Measurements from ENCODE around the gene PAPSS2.
"Not testable (repeated sequence)": the region's sequence is repeated elsewhere in the genome, so short reads cannot be mapped to it uniquely, and the experiment has no call there.

Gene PAPSS2

DNA sequence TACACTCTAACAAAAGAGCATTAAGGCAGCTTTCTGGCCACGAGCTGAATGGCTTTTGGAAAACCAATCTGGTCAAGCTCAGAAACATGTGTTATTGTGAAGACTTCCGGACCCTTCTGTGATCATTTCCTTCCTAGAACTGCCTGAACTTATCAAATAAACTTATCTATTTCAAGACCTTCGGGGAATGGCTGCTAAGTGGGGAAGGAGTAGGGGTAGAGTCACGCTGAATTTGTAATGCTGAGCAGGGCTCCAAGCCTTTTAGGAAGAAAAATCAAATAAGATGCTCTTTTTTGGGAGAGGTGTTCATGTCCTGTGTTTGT is 56.6 kb downstream of the PAPSS2 start:
- H3K36me3 ChIP-seq (ENCODE audit: control insufficient read depth, insufficient read depth, low read length) = peaks cover 4% of the 10 kb centered on the region
- no peak overlapping the region for H3K9ac ChIP-seq (ENCODE audit: low read depth, low read length)
- no peaks in the 10 kb centered on the region for H3K9me3 ChIP-seq (ENCODE audit: control insufficient read depth, insufficient read depth, low read length)
- H3K4me3 ChIP-seq (ENCODE audit: low read depth, low read length) = no peak overlapping the region
- H3K4me1 ChIP-seq (ENCODE audit: control insufficient read depth, insufficient read depth, low read length) = no peaks in the 10 kb centered on the region
- H3K27me3 ChIP-seq (ENCODE audit: control insufficient read depth, insufficient read depth, low read length) = no peaks in the 10 kb centered on the region

- Histone ChIP-seq H3K36me3 (ENCODE audit: control insufficient read depth, insufficient read depth, low read length) (no peaks in the 10 kb centered on the region), H3K4me1 (ENCODE audit: control insufficient read depth, insufficient read depth, low read length) (no peaks in the 10 kb centered on the region), H3K27me3 (ENCODE audit: control insufficient read depth, insufficient read depth, low read length) (no peaks in the 10 kb centered on the region), H3K4me3 (ENCODE audit: low read depth, low read length) (no peak overlapping the region), H3K9ac (ENCODE audit: low read depth, low read length) (no peak overlapping the region), H3K9me3 (ENCODE audit: control insufficient read depth, insufficient read depth, low read length) (no peaks in the 10 kb centered on the region)
Observed at GRCh38 chr10:87720665-87721064, 61.0 kb downstream of the PAPSS2 start.

DNA sequence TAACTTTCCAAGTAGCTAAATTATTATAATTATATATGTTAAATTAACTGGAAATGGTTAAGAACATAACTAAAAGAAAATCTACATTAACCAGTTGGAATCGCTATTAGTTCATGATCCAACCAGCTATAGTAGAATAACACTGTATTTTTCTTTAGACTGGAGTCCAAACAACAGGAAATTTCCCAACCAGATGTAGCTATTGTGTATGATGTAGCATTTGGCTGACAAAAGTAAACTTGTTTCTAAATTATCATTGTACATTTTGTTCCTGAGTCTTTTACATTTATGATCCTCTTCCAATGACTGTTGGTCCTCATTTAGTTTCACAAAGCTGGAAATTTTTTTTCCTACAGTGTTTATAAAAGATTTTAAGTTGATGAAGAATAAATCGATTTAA is 62.1 kb downstream of the PAPSS2 start:
- no peaks in the 10 kb centered on the region for H3K9me3 ChIP-seq (ENCODE audit: control insufficient read depth, insufficient read depth, low read length)
- H3K36me3 ChIP-seq (ENCODE audit: control insufficient read depth, insufficient read depth, low read length) = no peaks in the 10 kb centered on the region
- H3K27me3 ChIP-seq (ENCODE audit: control insufficient read depth, insufficient read depth, low read length) = no peaks in the 10 kb centered on the region
- no peak overlapping the region for H3K4me3 ChIP-seq (ENCODE audit: low read depth, low read length)
- H3K9ac ChIP-seq (ENCODE audit: low read depth, low read length) = no peak overlapping the region
- no peaks in the 10 kb centered on the region for H3K4me1 ChIP-seq (ENCODE audit: control insufficient read depth, insufficient read depth, low read length)

DNA sequence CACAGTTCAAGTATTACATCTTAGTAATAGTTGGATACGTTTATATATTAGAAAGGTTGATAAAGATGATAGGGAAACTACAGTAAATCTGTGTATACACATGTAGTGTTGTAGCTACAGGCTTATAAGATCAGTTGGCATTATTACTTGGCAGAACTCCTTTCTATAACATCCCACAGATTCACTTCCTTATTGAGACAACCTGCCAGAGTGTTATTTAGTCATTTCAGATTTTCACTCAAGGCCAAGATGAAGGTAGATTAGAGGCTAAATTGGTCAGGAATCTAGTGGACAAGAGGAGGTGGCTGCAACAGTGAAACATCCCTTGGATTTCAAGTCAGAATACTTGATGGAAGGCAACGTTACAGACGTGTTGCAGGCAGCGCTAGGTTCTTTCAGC is 63.0 kb downstream of the PAPSS2 start:
- H3K9me3 ChIP-seq (ENCODE audit: control insufficient read depth, insufficient read depth, low read length) = no peaks in the 10 kb centered on the region
- H3K36me3 ChIP-seq (ENCODE audit: control insufficient read depth, insufficient read depth, low read length) = no peaks in the 10 kb centered on the region
- no peaks in the 10 kb centered on the region for H3K4me1 ChIP-seq (ENCODE audit: control insufficient read depth, insufficient read depth, low read length)
- H3K4me3 ChIP-seq (ENCODE audit: low read depth, low read length) = no peak overlapping the region
- no peaks in the 10 kb centered on the region for H3K27me3 ChIP-seq (ENCODE audit: control insufficient read depth, insufficient read depth, low read length)
- H3K9ac ChIP-seq (ENCODE audit: low read depth, low read length) = no peak overlapping the region

DNA sequence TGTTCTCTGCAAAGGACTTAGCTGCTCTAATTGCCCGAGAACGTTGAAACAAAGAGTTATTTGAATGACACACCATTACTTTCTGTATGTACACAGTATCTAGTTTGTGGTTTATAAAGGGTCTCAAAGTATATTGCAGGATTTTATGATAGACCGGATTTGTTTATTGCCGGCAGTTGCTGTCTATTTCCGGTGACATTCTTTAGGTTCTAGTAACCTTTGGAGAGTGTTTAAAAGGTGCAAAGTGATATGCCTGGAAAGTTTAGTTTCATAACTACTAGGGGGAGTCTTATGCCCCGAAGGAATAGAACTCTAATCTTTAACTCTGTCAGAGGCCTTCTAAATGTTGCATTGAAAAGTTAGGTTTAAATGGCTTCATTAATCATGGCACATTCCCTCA is 63.8 kb downstream of the PAPSS2 start:
- no peaks in the 10 kb centered on the region for H3K36me3 ChIP-seq (ENCODE audit: control insufficient read depth, insufficient read depth, low read length)

DNA sequence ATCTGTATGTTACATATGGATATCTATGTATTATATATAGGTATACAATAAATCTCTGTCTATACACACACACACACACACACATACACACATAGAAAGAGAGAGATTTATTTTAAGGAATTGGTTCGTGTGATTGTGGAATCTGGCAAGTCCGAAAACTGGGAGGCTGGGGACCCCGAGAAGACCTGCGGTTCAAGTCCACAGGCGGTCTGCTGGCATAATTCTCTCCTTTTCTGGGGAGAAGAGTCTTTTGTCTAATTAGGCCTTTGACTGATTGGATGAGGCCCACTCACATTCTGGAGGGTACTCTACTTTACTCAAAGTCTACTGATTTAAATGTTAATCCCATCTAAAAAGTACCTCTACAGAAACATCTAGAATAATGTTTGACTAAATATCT is 65.1 kb downstream of the PAPSS2 start:
- Histone ChIP-seq H3K9ac (ENCODE audit: low read depth, low read length) (no peak overlapping the region), H3K36me3 (ENCODE audit: control insufficient read depth, insufficient read depth, low read length) (no peaks in the 10 kb centered on the region), H3K4me1 (ENCODE audit: control insufficient read depth, insufficient read depth, low read length) (no peaks in the 10 kb centered on the region), H3K27me3 (ENCODE audit: control insufficient read depth, insufficient read depth, low read length) (no peaks in the 10 kb centered on the region), H3K4me3 (ENCODE audit: low read depth, low read length) (no peak overlapping the region), H3K9me3 (ENCODE audit: control insufficient read depth, insufficient read depth, low read length) (no peaks in the 10 kb centered on the region)

More for the DNA sequence above, 63.8 kb downstream of the PAPSS2 start:
- H3K4me1 ChIP-seq (ENCODE audit: control insufficient read depth, insufficient read depth, low read length) = no peaks in the 10 kb centered on the region
- H3K27me3 ChIP-seq (ENCODE audit: control insufficient read depth, insufficient read depth, low read length) = no peaks in the 10 kb centered on the region
- no peak overlapping the region for H3K4me3 ChIP-seq (ENCODE audit: low read depth, low read length)
- no peaks in the 10 kb centered on the region for H3K9me3 ChIP-seq (ENCODE audit: control insufficient read depth, insufficient read depth, low read length)
- H3K9ac ChIP-seq (ENCODE audit: low read depth, low read length) = no peak overlapping the region

- Histone ChIP-seq H3K4me1 (ENCODE audit: control insufficient read depth, insufficient read depth, low read length) (peaks cover 8% of the 10 kb centered on the region), H3K9me3 (ENCODE audit: control insufficient read depth, insufficient read depth, low read length) (no peaks in the 10 kb centered on the region), H3K9ac (ENCODE audit: low read depth, low read length) (no peak overlapping the region), H3K4me3 (ENCODE audit: low read depth, low read length) (no peak overlapping the region), H3K36me3 (ENCODE audit: control insufficient read depth, insufficient read depth, low read length) (no peaks in the 10 kb centered on the region), H3K27me3 (ENCODE audit: control insufficient read depth, insufficient read depth, low read length) (no peaks in the 10 kb centered on the region)
Observed at GRCh38 chr10:87729940-87730339, 70.3 kb downstream of the PAPSS2 start.

GRCh38 chr10:87733081-87733480 is 73.4 kb downstream of the PAPSS2 start:
- H3K9ac ChIP-seq (ENCODE audit: low read depth, low read length) = no peak overlapping the region
- H3K4me1 ChIP-seq (ENCODE audit: control insufficient read depth, insufficient read depth, low read length) = peaks cover 8% of the 10 kb centered on the region
- H3K27me3 ChIP-seq (ENCODE audit: control insufficient read depth, insufficient read depth, low read length) = no peaks in the 10 kb centered on the region
- H3K9me3 ChIP-seq (ENCODE audit: control insufficient read depth, insufficient read depth, low read length) = no peaks in the 10 kb centered on the region
- H3K4me3 ChIP-seq (ENCODE audit: low read depth, low read length) = no peak overlapping the region
- no peaks in the 10 kb centered on the region for H3K36me3 ChIP-seq (ENCODE audit: control insufficient read depth, insufficient read depth, low read length)

- Histone ChIP-seq H3K4me1 (ENCODE audit: control insufficient read depth, insufficient read depth, low read length) (peaks cover 5% of the 10 kb centered on the region), H3K9me3 (ENCODE audit: control insufficient read depth, insufficient read depth, low read length) (no peaks in the 10 kb centered on the region), H3K27me3 (ENCODE audit: control insufficient read depth, insufficient read depth, low read length) (no peaks in the 10 kb centered on the region), H3K9ac (ENCODE audit: low read depth, low read length) (no peak overlapping the region), H3K36me3 (ENCODE audit: control insufficient read depth, insufficient read depth, low read length) (no peaks in the 10 kb centered on the region), H3K4me3 (ENCODE audit: low read depth, low read length) (no peak overlapping the region)
Observed at GRCh38 chr10:87734987-87735827, 75.5 kb downstream of the PAPSS2 start.

DNA sequence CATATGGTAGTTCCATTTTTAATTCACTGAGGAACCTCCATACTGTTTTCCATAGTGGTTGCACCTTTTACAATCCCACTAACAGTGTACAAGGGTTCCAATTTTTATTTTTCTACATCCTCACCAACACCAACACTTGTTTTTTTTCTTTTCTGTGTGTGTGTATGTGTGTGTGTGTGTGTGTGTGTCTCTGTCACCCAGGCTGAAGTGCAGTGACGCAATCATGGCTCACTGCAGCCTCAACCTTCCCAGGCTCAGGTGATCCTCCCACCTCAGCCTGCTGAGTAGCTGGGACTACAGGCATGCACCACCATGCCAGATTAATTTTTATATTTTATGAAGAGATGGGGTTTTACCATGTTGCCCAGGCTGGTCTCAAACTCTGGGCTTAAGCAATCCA is 78.6 kb downstream of the PAPSS2 start:
- not testable (repeated sequence) for H3K4me1 ChIP-seq (ENCODE audit: control insufficient read depth, insufficient read depth, low read length); H3K9ac ChIP-seq (ENCODE audit: low read depth, low read length); H3K4me3 ChIP-seq (ENCODE audit: low read depth, low read length); H3K36me3 ChIP-seq (ENCODE audit: control insufficient read depth, insufficient read depth, low read length); H3K27me3 ChIP-seq (ENCODE audit: control insufficient read depth, insufficient read depth, low read length); H3K9me3 ChIP-seq (ENCODE audit: control insufficient read depth, insufficient read depth, low read length)

- H3K4me3 ChIP-seq (ENCODE audit: low read depth, low read length) = no peak overlapping the region
- no peaks in the 10 kb centered on the region for H3K9me3 ChIP-seq (ENCODE audit: control insufficient read depth, insufficient read depth, low read length)
- H3K9ac ChIP-seq (ENCODE audit: low read depth, low read length) = no peak overlapping the region
- H3K4me1 ChIP-seq (ENCODE audit: control insufficient read depth, insufficient read depth, low read length) = no peaks in the 10 kb centered on the region
- no peaks in the 10 kb centered on the region for H3K27me3 ChIP-seq (ENCODE audit: control insufficient read depth, insufficient read depth, low read length)
- no peaks in the 10 kb centered on the region for H3K36me3 ChIP-seq (ENCODE audit: control insufficient read depth, insufficient read depth, low read length)
Observed at GRCh38 chr10:87739703-87740102, 80.0 kb downstream of the PAPSS2 start.

DNA sequence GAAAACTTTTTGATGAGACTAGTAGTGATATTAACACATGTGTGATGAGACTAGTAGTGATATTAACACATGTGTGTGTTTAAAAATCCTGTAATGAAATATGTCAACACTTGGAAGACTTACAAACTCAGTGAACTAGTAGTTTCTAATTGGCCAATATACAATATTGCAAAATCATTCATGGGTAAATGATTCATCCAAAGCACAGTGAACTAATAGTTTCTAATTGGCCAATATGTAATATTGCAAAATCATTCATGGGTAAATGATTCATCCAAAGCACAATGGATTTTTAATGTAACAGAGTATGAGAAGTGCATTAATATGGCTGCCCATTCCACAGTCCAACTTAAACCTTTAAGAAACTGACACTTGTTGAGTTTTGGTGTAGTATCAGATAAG is 80.6 kb downstream of the PAPSS2 start:
- Histone ChIP-seq H3K27me3 (ENCODE audit: control insufficient read depth, insufficient read depth, low read length) (no peaks in the 10 kb centered on the region), H3K36me3 (ENCODE audit: control insufficient read depth, insufficient read depth, low read length) (no peaks in the 10 kb centered on the region), H3K9me3 (ENCODE audit: control insufficient read depth, insufficient read depth, low read length) (no peaks in the 10 kb centered on the region), H3K4me1 (ENCODE audit: control insufficient read depth, insufficient read depth, low read length) (no peaks in the 10 kb centered on the region), H3K4me3 (ENCODE audit: low read depth, low read length) (no peak overlapping the region), H3K9ac (ENCODE audit: low read depth, low read length) (no peak overlapping the region)
